GM10266 (cell line): ENCODE measurements around the gene EDA.

Source experiments
- DNase-seq: peaks from one replicate; pipeline ENCODE4 v3.0.0; 2012; ENCODE audit errors: extremely low spot score
- TF ChIP-seq, protein P1 (sequence below): IDR thresholded peaks from 2 replicates; pipeline ENCODE4 v1.5.1; 2012; ENCODE audit warnings: mild to moderate bottlenecking, low read depth; ENCODE audit not compliant: control insufficient read depth, insufficient read depth; ENCODE audit errors: missing control alignments

The EDA gene

DNA sequence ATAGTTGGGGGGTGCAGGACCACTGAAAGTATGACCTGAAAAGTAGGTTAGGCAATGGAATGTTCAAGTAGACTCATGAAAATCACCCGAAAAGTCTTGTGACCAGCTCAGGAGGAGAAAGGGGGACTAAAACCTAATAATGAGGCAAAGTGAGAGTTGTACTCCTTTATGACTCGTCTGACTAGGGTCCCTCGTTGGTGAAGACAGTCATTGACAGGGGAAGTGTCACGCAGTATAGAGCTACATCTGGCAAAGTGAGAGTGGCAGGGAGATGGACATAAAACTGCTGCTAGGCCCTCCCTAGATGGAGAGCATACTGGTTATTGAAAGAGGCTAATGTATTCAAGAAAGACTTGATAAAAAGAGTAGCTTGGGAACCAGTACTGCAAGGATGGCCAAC lies 466.8 kb downstream of the EDA start:
- no peak for DNase-seq
- TF ChIP-seq, protein P1, sequence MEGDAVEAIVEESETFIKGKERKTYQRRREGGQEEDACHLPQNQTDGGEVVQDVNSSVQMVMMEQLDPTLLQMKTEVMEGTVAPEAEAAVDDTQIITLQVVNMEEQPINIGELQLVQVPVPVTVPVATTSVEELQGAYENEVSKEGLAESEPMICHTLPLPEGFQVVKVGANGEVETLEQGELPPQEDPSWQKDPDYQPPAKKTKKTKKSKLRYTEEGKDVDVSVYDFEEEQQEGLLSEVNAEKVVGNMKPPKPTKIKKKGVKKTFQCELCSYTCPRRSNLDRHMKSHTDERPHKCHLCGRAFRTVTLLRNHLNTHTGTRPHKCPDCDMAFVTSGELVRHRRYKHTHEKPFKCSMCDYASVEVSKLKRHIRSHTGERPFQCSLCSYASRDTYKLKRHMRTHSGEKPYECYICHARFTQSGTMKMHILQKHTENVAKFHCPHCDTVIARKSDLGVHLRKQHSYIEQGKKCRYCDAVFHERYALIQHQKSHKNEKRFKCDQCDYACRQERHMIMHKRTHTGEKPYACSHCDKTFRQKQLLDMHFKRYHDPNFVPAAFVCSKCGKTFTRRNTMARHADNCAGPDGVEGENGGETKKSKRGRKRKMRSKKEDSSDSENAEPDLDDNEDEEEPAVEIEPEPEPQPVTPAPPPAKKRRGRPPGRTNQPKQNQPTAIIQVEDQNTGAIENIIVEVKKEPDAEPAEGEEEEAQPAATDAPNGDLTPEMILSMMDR: no peak

DNA sequence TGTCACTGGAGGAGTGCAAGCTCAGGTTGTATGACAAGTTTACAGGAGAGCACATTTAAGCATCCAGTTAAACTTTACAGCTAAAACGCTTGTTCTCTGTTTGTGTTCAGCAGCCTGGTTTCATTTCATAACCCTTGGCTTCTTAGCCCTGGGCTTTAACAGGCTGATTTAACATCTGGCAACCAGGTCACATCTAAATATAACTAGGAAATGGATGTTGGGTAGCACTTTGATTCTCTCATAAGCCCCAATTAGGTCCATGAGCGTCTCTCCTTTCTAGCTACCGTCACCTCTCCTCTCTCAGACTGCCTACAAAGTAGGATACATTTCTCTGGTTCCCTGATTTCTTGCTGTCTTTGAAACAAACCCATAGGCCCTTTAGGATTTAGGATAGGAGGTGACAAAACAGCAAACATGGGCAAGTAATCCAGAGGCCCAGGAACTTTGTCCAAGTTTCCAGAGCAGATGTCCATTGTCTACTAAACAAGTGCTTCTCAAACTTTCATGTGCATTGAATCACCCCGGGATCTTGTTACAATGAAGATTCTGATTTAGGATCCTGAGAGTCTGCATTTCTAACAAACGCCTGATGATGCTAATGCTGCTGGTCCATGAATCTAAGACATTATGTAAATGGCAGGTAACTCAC lies 468.8 kb downstream of the EDA start:
- DNase-seq: no peak
- TF ChIP-seq, protein P1: no peak

DNA sequence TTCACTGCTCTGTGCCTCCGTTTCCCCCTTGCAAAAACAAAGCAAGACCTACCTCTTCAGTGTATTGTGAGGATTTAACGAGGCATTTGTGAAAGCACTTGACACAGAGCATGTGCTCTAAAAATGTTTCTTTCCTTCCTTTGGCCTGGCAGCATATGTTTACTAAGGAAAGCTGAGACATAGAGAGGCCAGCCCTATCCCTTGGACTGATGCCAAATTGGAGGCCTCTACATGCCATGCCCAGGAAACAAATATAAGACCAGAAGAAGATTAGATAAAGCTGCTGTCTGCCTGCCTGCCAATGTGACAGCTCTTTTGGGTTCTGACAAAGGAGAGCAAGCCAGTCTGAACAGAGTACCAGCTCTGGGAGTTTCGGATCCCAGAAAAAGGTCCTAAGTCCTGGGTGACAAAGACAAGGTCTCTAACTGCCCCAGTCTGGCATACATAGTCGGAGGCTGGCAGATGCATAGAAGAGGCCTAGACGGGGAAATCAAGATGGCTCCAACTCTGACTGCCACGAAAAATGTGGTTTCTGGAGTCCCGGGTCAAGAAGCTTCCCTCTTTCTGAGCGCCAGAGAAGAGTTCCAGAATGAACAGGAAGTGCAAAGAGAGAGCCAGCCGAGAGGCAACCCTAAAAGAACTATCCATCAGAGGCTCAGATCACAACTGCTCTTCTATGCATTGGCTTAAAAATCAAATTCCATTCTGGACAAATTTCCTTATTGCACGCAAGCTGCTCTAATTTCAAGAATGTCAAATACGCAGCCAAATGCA lies 472.1 kb downstream of the EDA start:
- TF ChIP-seq, protein P1: no peak
- no peak for DNase-seq

DNA sequence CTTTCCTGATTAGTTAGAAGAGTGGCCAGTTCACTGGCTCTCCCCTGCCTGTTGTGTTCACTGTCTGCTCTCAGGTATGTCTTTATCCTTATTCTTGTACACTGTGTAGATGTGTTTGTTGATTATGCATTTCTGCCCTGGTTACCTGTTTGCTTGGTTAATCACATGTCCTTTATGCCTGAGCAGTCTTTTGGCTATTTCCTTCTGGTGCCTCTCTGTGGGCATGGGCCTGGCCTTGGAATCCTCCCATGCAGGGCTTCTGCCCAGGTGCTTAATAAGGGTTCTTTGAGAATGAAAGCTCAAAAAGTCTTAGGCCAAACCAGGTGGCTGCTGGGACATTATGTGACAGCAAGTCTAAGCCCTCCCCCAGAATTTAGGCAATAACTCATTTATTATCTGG lies 472.8 kb downstream of the EDA start:
- no peak for DNase-seq
- TF ChIP-seq, protein P1: no peak
